SK-N-SH (cell line): ENCODE results near the gene ZDHHC5. TPM values are rescaled to one million over a fixed set of nuclear protein-coding genes. Genes with fewer than 3 reads are reported as not detected.

Experiments
- CTCF ChIA-PET: fragments of 300-600, 350-600 bp; formaldehyde crosslinking; extraction: SDS; loops from one replicate; lab custom pipeline; 2021; lab: Yijun Ruan, JAX
- POLR2A ChIA-PET: fragments of 350-600 bp; sonication (Branson Sonifier 250); formaldehyde crosslinking; extraction: SDS; loops from one replicate; lab custom pipeline; 2020; ENCODE audit warnings: antibody characterized with exemption, inconsistent platforms; lab: Yijun Ruan, JAX
- DNase-seq: peaks from one replicate; pipeline ENCODE4 v3.0.0; 2012
- H2AFZ ChIP-seq: fragments of 200-600 bp; sonication (generic); 2 replicates; pipeline ENCODE4 v1.8.1; 2016; ENCODE audit warnings: antibody characterized with exemption, mild to moderate bottlenecking, low read depth
- H3F3A ChIP-seq: fragments of 200-600 bp; sonication (generic); replicated peaks from 2 replicates; pipeline ENCODE3; 2016; ENCODE audit warnings: antibody characterized with exemption, mild to moderate bottlenecking; ENCODE audit not compliant: insufficient read depth
- H3K27ac ChIP-seq, 2 experiments: fragments of 200-500 bp in 1 of 2; fragments of 200-600 bp in 1 of 2; sonication (Bioruptor generic) in 1 of 2; sonication (generic), shearing (Covaris generic) in 1 of 2; 2 replicates each; pipeline versions ENCODE4 v1.5.1 to v1.6.1; 2014 to 2016; ENCODE audit warnings: low read depth in 2 of 2, inconsistent platforms in 1 of 2, low read length in 1 of 2, mild to moderate bottlenecking in 1 of 2, mixed read lengths in 1 of 2
- H3K27me3 ChIP-seq: fragments of 200-600 bp; sonication (generic), shearing (Covaris generic); 2 replicates; pipeline ENCODE4 v1.6.1; 2016; ENCODE audit warnings: mixed run types; ENCODE audit not compliant: insufficient read depth
- H3K36me3 ChIP-seq, 2 experiments: fragments of 200-500 bp in 1 of 2; fragments of 200-600 bp in 1 of 2; sonication (Bioruptor generic) in 1 of 2; sonication (generic) in 1 of 2; replicated peaks in 1 of 2; 2 replicates each; pipeline versions ENCODE3 to v1.5.1; 2014 to 2016; ENCODE audit warnings: low read length in 1 of 2, mild to moderate bottlenecking in 1 of 2; ENCODE audit not compliant: insufficient read depth in 2 of 2, control insufficient read depth in 1 of 2
- H3K4me1 ChIP-seq, 2 experiments: fragments of 200-500 bp in 1 of 2; fragments of 200-600 bp in 1 of 2; sonication (Bioruptor generic) in 1 of 2; sonication (generic), shearing (Covaris generic) in 1 of 2; 2 replicates each; pipeline versions ENCODE4 v1.5.1 to v1.6.1; 2014 to 2016; ENCODE audit warnings: low read depth in 1 of 2, low read length in 1 of 2, mixed run types in 1 of 2; ENCODE audit not compliant: insufficient read depth in 2 of 2, control insufficient read depth in 1 of 2
- H3K4me2 ChIP-seq: fragments of 200-600 bp; sonication (generic), shearing (Covaris generic); 2 replicates; pipeline ENCODE4 v1.6.1; 2017; ENCODE audit warnings: mixed run types
- H3K4me3 ChIP-seq, 2 experiments: fragments of 200-500 bp in 1 of 2; fragments of 200-600 bp in 1 of 2; sonication (Bioruptor generic) in 1 of 2; sonication (generic), shearing (Covaris generic) in 1 of 2; 2 replicates each; pipeline versions ENCODE4 v1.5.1 to v1.8.1; 2014 to 2016; ENCODE audit warnings: low read depth in 2 of 2, inconsistent platforms in 1 of 2, low read length in 1 of 2, mild to moderate bottlenecking in 1 of 2, mixed read lengths in 1 of 2, moderate library complexity in 1 of 2
- H3K79me2 ChIP-seq: fragments of 200-600 bp; sonication (generic); 2 replicates; pipeline ENCODE4 v1.8.1; 2017; ENCODE audit warnings: mild to moderate bottlenecking; ENCODE audit not compliant: insufficient read depth
- H3K9ac ChIP-seq: fragments of 200-600 bp; sonication (generic); 2 replicates; pipeline ENCODE4 v1.6.1; 2017; ENCODE audit warnings: mixed run types
- H3K9me2 ChIP-seq: fragments of 200-600 bp; sonication (generic); 2 replicates; pipeline ENCODE4 v1.6.1; 2017; ENCODE audit warnings: mixed run types
- H3K9me3 ChIP-seq: fragments of 200-600 bp; sonication (generic); 2 replicates; pipeline ENCODE4 v1.6.1; 2017; ENCODE audit warnings: mixed run types, mild to moderate bottlenecking, moderate library complexity
- H4K20me1 ChIP-seq: fragments of 200-600 bp; sonication (generic); 2 replicates; pipeline ENCODE4 v1.6.1; 2017; ENCODE audit warnings: mild to moderate bottlenecking, mixed run types; ENCODE audit not compliant: insufficient read depth
- FOXM1 ChIP-seq: IDR thresholded peaks from 2 replicates; pipeline ENCODE4 v1.4.0; 2012; ENCODE audit warnings: low read depth, mild to moderate bottlenecking
- JUND ChIP-seq: IDR thresholded peaks from 2 replicates; pipeline ENCODE4 v1.4.0; 2012
- MEF2A ChIP-seq: IDR thresholded peaks from 2 replicates; pipeline ENCODE4 v1.4.0; 2012; ENCODE audit warnings: low read depth, borderline replicate concordance
- PBX3 ChIP-seq: IDR thresholded peaks from 2 replicates; pipeline ENCODE4; 2012
- RCOR1 ChIP-seq: fragments of 150-350 bp; IDR thresholded peaks from 2 replicates; pipeline ENCODE4 v1.6.1; 2017; ENCODE audit warnings: antibody characterized with exemption, low read length
- REST ChIP-seq: IDR thresholded peaks from 2 replicates; pipeline ENCODE4 v1.6.1; 2012; ENCODE audit warnings: mild to moderate bottlenecking, low read depth, low read length, moderate library complexity
- WGBS: methylation state at CpG from one replicate; pipeline ENCODE4 v1.1.6; 2017; ENCODE audit warnings: low lambda C conversion rate; 5-methylcytosine and 5-hydroxymethylcytosine counted together
- polyA plus RNA-seq, 3 experiments: library from polyadenylated mRNA; depleted of rRNA; stranded (reverse); fragments of >200 nt; gene quantifications; 2 replicates each; pipeline ENCODE4 v1.2.3, GENCODE V29; 2012
- TF ChIP-seq, protein P1 (sequence below): fragments of 150-350 bp; IDR thresholded peaks from 2 replicates; pipeline ENCODE4 v1.6.1; 2016; ENCODE audit warnings: mild to moderate bottlenecking, low read depth, low read length

The ZDHHC5 gene
- polyA plus RNA-seq, 1 of the 3 experiments (the other 2 are of a cell fraction): 46.6 TPM

DNA sequence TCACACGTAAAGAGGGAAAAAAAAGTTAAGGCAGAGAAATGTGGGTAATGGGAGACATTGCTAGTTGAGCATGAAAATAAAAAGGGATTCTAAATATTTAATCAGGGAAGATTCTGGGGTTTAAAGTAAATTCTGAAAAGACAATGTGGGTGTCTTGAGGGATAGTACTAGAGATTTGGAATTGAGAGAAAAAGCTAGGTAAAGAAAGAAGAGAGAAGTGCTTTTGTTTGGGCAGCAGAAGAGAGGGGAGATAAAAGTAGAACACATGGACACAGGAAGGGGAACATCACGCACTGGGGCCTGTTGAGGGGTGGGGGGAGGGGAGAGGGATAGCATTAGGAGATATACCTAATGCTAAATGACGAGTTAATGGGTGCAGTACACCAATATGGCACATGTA is 14.8 kb upstream of the ZDHHC5 start:
- H3K4me3 ChIP-seq: no peak overlapping the region

GRCh38 chr11:57656885-57657193 is 11.1 kb upstream of the ZDHHC5 start:
- WGBS: 33% methylated on average over 5 of the region's 5 CpGs
- CTCF ChIA-PET: interaction anchor here (1.1 to 2.7 kb wide), 5 partner anchors 10 to 199 kb away, joined by 3 to 14 read pairs (median 5); partner anchors contain the start of gene UBE2L6
- peak overlapping the region; percentile 71 to 80 for H3K27ac ChIP-seq
- H3K79me2 ChIP-seq: peaks cover 36% of the 10 kb centered on the region
- H3F3A ChIP-seq: peaks cover 15% of the 10 kb centered on the region
- peak overlapping the region; percentile 71 to 85 for H3K4me3 ChIP-seq
- H3K36me3 ChIP-seq: peaks cover 21 to 22% of the 10 kb centered on the region in 2 experiments
- TF ChIP-seq FOXM1 (no peak), PBX3 (no peak), REST (no peak), JUND (no peak), RCOR1 (no peak)
- TF ChIP-seq, protein P1, sequence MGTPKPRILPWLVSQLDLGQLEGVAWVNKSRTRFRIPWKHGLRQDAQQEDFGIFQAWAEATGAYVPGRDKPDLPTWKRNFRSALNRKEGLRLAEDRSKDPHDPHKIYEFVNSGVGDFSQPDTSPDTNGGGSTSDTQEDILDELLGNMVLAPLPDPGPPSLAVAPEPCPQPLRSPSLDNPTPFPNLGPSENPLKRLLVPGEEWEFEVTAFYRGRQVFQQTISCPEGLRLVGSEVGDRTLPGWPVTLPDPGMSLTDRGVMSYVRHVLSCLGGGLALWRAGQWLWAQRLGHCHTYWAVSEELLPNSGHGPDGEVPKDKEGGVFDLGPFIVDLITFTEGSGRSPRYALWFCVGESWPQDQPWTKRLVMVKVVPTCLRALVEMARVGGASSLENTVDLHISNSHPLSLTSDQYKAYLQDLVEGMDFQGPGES: no peak
- peak overlapping the region; percentile 56 for H3K4me2 ChIP-seq
- H4K20me1 ChIP-seq: no peaks in the 10 kb centered on the region
- no peaks in the 10 kb centered on the region for H3K9me3 ChIP-seq
- peaks cover 0 to 2% of the 10 kb centered on the region in 2 experiments; a peak in 2 of 4 replicates for H3K4me1 ChIP-seq
- POLR2A ChIA-PET: no interaction called here
- no peak for DNase-seq
- peak overlapping the region; percentile 83 for H2AFZ ChIP-seq
- no peaks in the 10 kb centered on the region for H3K27me3 ChIP-seq
- H3K9ac ChIP-seq: peak overlapping the region; percentile 67; the same call in 1 of the 2 replicates
- no peaks in the 10 kb centered on the region for H3K9me2 ChIP-seq

More for the DNA sequence above, 14.8 kb upstream of the ZDHHC5 start:
- H3K79me2 ChIP-seq: peaks cover 6% of the 10 kb centered on the region
- H3K9me2 ChIP-seq: no peaks in the 10 kb centered on the region
- 0 out of 2 replicates have a peak, but pooled peaks cover 3% of the 10 kb centered on the region for H4K20me1 ChIP-seq
- no peak for TF ChIP-seq MEF2A
- WGBS: 61% methylated on average over 3 of the region's 3 CpGs
- POLR2A ChIA-PET: no interaction called here
- no peaks in the 10 kb centered on the region for H3K9me3 ChIP-seq
- no peaks in the 10 kb centered on the region for H3K36me3 ChIP-seq
- no peak overlapping the region for H2AFZ ChIP-seq
- CTCF ChIA-PET: interaction anchor here (1.2 to 2.8 kb wide), 4 partner anchors 9 to 160 kb away, joined by 3 to 14 read pairs (median 10); partner anchors contain the start of gene UBE2L6
- no peak for DNase-seq
- no peak overlapping the region for H3K4me2 ChIP-seq
- peaks cover 21% of the 10 kb centered on the region for H3F3A ChIP-seq
- no peak overlapping the region for H3K9ac ChIP-seq
- H3K27me3 ChIP-seq: no peaks in the 10 kb centered on the region
- no peak overlapping the region for H3K27ac ChIP-seq
- peaks cover 6 to 20% of the 10 kb centered on the region in 2 experiments; a peak in 3 of 4 replicates for H3K4me1 ChIP-seq
